Smooth muscle cell (in vitro differentiated cells): ENCODE results near the gene CPB1. TPM values are rescaled to one million over a fixed set of nuclear protein-coding genes. Genes with fewer than 3 reads are reported as not detected.

Experiments
- DNase-seq: peaks from one replicate; lab custom pipeline; 2025; ENCODE audit not compliant: unreplicated experiment; lab: John Stamatoyannopoulos, UW
- H2AFZ ChIP-seq: fragments of 200-600 bp; sonication (generic); 2 replicates; pipeline ENCODE4 v1.6.0; 2016; ENCODE audit warnings: antibody characterized with exemption, low read depth, mild to moderate bottlenecking
- H3F3A ChIP-seq: fragments of 200-600 bp; sonication (generic); 2 replicates; pipeline ENCODE4 v1.6.0; 2017; ENCODE audit warnings: antibody characterized with exemption, low read depth
- H3K27ac ChIP-seq: fragments of 200-600 bp; sonication (generic); 2 replicates; pipeline ENCODE4 v1.5.1; 2016; ENCODE audit warnings: low read depth, mild to moderate bottlenecking
- H3K27me3 ChIP-seq: fragments of 200-600 bp; sonication (generic); 2 replicates; pipeline ENCODE4 v1.6.1; 2016; ENCODE audit warnings: low read depth, mild to moderate bottlenecking
- H3K36me3 ChIP-seq: fragments of 200-600 bp; sonication (generic); 2 replicates; pipeline ENCODE4 v1.5.1; 2016; ENCODE audit warnings: low read depth
- H3K4me1 ChIP-seq: fragments of 200-600 bp; sonication (generic); 2 replicates; pipeline ENCODE4 v1.5.1; 2016; ENCODE audit warnings: low read depth
- H3K4me2 ChIP-seq: fragments of 200-600 bp; sonication (generic); 2 replicates; pipeline ENCODE4 v1.6.0; 2016; ENCODE audit warnings: mild to moderate bottlenecking
- H3K4me3 ChIP-seq: fragments of 200-600 bp; sonication (generic); 2 replicates; pipeline ENCODE4 v1.5.1; 2016; ENCODE audit warnings: mild to moderate bottlenecking
- H3K79me2 ChIP-seq: fragments of 200-600 bp; sonication (generic); 2 replicates; pipeline ENCODE4 v1.6.0; 2016; ENCODE audit warnings: low read depth, mild to moderate bottlenecking
- H3K9ac ChIP-seq: fragments of 200-600 bp; sonication (generic); 2 replicates; pipeline ENCODE4 v1.6.0; 2016; ENCODE audit warnings: low read depth
- H3K9me3 ChIP-seq: fragments of 200-600 bp; sonication (generic); replicated peaks from 2 replicates; pipeline ENCODE4 v1.5.1; 2016; ENCODE audit warnings: low read depth
- H4K20me1 ChIP-seq: fragments of 200-600 bp; sonication (generic); 2 replicates; pipeline ENCODE4 v1.6.0; 2016; ENCODE audit warnings: low read depth
- CTCF ChIP-seq: fragments of 200-600 bp; sonication (generic); IDR thresholded peaks from 2 replicates; pipeline ENCODE4 v1.5.1; 2017; ENCODE audit warnings: borderline replicate concordance, mild to moderate bottlenecking, antibody characterized with exemption; ENCODE audit not compliant: insufficient read depth, poor library complexity, severe bottlenecking
- WGBS: methylation state at CpG from one replicate; pipeline ENCODE4 v1.1.7; 2016; ENCODE audit warnings: low lambda C conversion rate; 5-methylcytosine and 5-hydroxymethylcytosine counted together
- polyA plus RNA-seq: library from polyadenylated mRNA; unstranded; fragments of >200 nt; fragmentation: Nextera tagmentation; extraction: Ambion mirVana; gene quantifications from 2 replicates; pipeline ENCODE4 v1.2.1, GENCODE V29; 2016
- total RNA-seq: library from RNA; depleted of rRNA; stranded (reverse); fragments of >200 nt; gene quantifications from 2 replicates; pipeline ENCODE4 v1.2.3, GENCODE V29; 2014

CPB1 gene
- total and polyA plus RNA-seq, 2 experiments from 2014 or later: not detected

- Histone ChIP-seq H3K27me3 (peaks cover 3% of the 10 kb centered on the region), H3K27ac (no peak overlapping the region), H4K20me1 (no peaks in the 10 kb centered on the region), H3K4me2 (no peak overlapping the region), H3K79me2 (no peaks in the 10 kb centered on the region), H3F3A (no peaks in the 10 kb centered on the region), H3K36me3 (no peaks in the 10 kb centered on the region), H3K4me3 (no peak overlapping the region), H3K9ac (no peak overlapping the region), H2AFZ (no peak overlapping the region), H3K4me1 (no peaks in the 10 kb centered on the region), H3K9me3 (no peaks in the 10 kb centered on the region)
- no peak for DNase-seq
- no peak for TF ChIP-seq CTCF
- WGBS: 89% methylated on average over 2 of the region's 2 CpGs
Observed at GRCh38 chr3:148809835-148810234, 17.8 kb upstream of the CPB1 start.

- Histone ChIP-seq H2AFZ (no peak overlapping the region), H3K27ac (no peak overlapping the region), H3K4me1 (no peaks in the 10 kb centered on the region), H3K36me3 (no peaks in the 10 kb centered on the region), H3K4me3 (no peak overlapping the region), H3K79me2 (no peaks in the 10 kb centered on the region), H4K20me1 (no peaks in the 10 kb centered on the region), H3K9ac (no peak overlapping the region), H3K4me2 (no peak overlapping the region), H3F3A (no peaks in the 10 kb centered on the region), H3K27me3 (no peaks in the 10 kb centered on the region), H3K9me3 (no peaks in the 10 kb centered on the region)
- no peak for TF ChIP-seq CTCF
- 81% methylated on average over 11 of the region's 11 CpGs for WGBS
- no peak for DNase-seq
Observed at GRCh38 chr3:148815316-148816110, 12.1 kb upstream of the CPB1 start.

GRCh38 chr3:148816427-148816826, 11.2 kb upstream of the CPB1 start:
- Histone ChIP-seq H3K9me3 (no peaks in the 10 kb centered on the region), H3K27ac (no peak overlapping the region), H3K4me2 (no peak overlapping the region), H3K27me3 (no peaks in the 10 kb centered on the region), H2AFZ (no peak overlapping the region), H3K4me1 (no peaks in the 10 kb centered on the region), H3K79me2 (no peaks in the 10 kb centered on the region), H3K9ac (no peak overlapping the region), H3F3A (no peaks in the 10 kb centered on the region), H3K4me3 (no peak overlapping the region), H4K20me1 (no peaks in the 10 kb centered on the region), H3K36me3 (no peaks in the 10 kb centered on the region)
- DNase-seq: no peak
- no peak for TF ChIP-seq CTCF
- 86% methylated on average over 2 of the region's 2 CpGs for WGBS
